SIG-M5 (cell line): ENCODE data around the gene IVL.

ENCODE experiments used
- DNase-seq: peaks from one replicate; lab custom pipeline; 2025; lab: John Stamatoyannopoulos, UW

IVL gene

GRCh38 chr1:152954436-152954835, 46.1 kb downstream of the IVL start:
- no peak for DNase-seq

- DNase-seq, result no peak
Measured at GRCh38 chr1:152957561-152957960, 49.2 kb downstream of the IVL start.

- no peak for DNase-seq
Measured at GRCh38 chr1:152959273-152959672, 50.9 kb downstream of the IVL start.

- DNase-seq, result no peak
Measured at GRCh38 chr1:152959801-152960451, 51.6 kb downstream of the IVL start.

GRCh38 chr1:152960452-152961044, 52.2 kb downstream of the IVL start:
- DNase-seq, result no peak
